ENCODE data around the gene ELAVL1.

The ELAVL1 gene

GRCh38 chr19:7910321-7911161, 94.9 kb downstream of the ELAVL1 start:
- Histone ChIP-seq H3K9me3 (no peaks in the 10 kb centered on the region), H3K27ac (no peak overlapping the region), H3K36me3 (peaks cover 60% of the 10 kb centered on the region), H3K4me3 (ENCODE audit: low read depth in 1 of 2, low read length in 1 of 2) (no peak overlapping the region), H3K4me1 (ENCODE audit: control insufficient read depth in 1 of 2, insufficient read depth in 1 of 2, low read depth in 1 of 2, low read length in 1 of 2) (peaks cover 0 to under 1% of the 10 kb centered on the region in 2 experiments), H3K27me3 (peaks cover 19% of the 10 kb centered on the region)
- TF ChIP-seq CTCF (IDR thresholded peaks at IDR 0.05), result no peak

- H3K36me3 ChIP-seq, result peaks cover 60% of the 10 kb centered on the region
- H3K27ac ChIP-seq, result no peak overlapping the region
- H3K4me1 ChIP-seq (ENCODE audit: control insufficient read depth in 1 of 2, insufficient read depth in 1 of 2, low read depth in 1 of 2, low read length in 1 of 2), result peaks cover 8 to 9% of the 10 kb centered on the region in 2 experiments
- H3K27me3 ChIP-seq, result peaks cover 10% of the 10 kb centered on the region
- H3K9me3 ChIP-seq, result no peaks in the 10 kb centered on the region
- TF ChIP-seq CTCF (IDR thresholded peaks at IDR 0.05), result no peak
- H3K4me3 ChIP-seq (ENCODE audit: low read depth in 1 of 2, low read length in 1 of 2), result no peak overlapping the region
These were observed 95.9 kb downstream of the ELAVL1 start for GRCh38 chr19:7909471-7910067.

GRCh38 chr19:7908742-7909461, 96.5 kb downstream of the ELAVL1 start:
- no peak overlapping the region for H3K27ac ChIP-seq
- peaks cover 60% of the 10 kb centered on the region for H3K36me3 ChIP-seq
- no peaks in the 10 kb centered on the region for H3K9me3 ChIP-seq
- no peak overlapping the region for H3K4me3 ChIP-seq (ENCODE audit: low read depth in 1 of 2, low read length in 1 of 2)
- TF ChIP-seq CTCF (IDR thresholded peaks at IDR 0.05), result no peak
- peaks cover 12 to 14% of the 10 kb centered on the region in 2 experiments for H3K4me1 ChIP-seq (ENCODE audit: control insufficient read depth in 1 of 2, insufficient read depth in 1 of 2, low read depth in 1 of 2, low read length in 1 of 2)
- H3K27me3 ChIP-seq, result peaks cover 3% of the 10 kb centered on the region

Data from neutrophil (primary cell).